Endothelial cell of hepatic sinusoid (primary cell): ENCODE measurements around the gene GHRHR.

Experiments
- in situ Hi-C: cut with HindIII; loops from 2 replicates; pipeline ENCODE4 v1.10.0; 2017; ENCODE audit warnings: low sequenced_read_pairs

Gene GHRHR

DNA sequence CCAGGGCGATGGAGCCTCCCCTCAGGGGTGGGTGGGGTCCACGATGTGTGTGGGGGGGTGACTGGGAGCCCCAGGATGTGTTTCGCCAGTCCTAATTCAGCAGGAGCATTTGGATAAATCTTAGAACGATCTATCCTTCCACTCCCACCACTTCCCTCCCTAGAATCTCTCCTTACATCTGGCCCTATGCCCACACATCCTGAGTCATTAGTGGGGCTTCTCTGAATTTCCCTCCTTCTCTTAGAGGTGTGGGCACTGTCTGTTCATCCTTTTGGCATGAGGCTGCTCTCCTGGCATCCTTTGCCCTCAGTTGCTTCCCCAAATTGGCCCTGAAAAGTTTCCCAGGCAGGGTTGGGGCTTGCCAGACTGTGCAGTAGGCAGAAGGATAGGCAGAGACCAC is 1.6 kb downstream of the GHRHR start:
- in situ Hi-C loops = loop anchor here (25.0 kb wide), 1 partner anchor 147 kb away; no protein-coding TSS in a partner anchor

DNA sequence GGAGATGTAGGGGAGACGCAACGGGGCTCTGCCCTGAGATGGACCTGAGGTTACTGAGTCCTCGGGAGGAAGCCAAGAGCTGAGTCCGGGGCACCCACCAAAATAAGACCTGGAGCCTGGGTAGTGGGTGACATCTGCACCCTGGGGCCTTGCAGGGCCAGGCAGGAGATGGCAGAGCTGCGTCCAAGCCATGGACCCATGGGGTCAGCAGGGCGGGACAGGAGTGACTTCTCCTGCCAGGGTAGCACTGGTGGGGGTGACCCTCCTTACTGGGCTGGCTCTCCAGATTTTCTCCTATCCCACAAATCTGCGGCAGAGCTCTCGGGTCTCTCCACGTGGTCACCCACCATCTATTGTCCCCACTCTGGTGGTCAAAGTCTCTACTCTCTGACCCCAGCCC is 2.1 kb downstream of the GHRHR start:
- in situ Hi-C loops = loop anchor here (25.0 kb wide), 1 partner anchor 146 kb away; no protein-coding TSS in a partner anchor

DNA sequence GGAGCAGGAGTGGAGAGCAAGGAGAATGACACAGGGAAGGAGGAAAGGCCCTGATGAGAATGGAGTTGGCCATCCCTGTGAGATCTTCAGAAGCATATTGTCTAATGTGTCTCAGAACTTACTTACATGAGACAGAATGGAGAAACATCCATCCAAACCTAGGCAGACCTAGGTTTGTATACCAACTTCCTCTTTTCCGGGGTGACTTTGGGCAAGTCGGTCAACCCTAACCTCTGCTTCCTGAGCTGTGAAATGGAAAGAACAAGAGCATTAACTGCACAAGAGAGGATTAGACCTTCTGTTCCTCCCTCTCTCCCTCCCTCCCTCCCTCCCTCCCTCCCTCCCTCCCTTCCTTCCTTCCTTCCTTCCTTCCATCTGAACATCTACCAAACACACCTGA is 4.5 kb downstream of the GHRHR start:
- in situ Hi-C loops = loop anchor here (25.0 kb wide), 1 partner anchor 144 kb away; no protein-coding TSS in a partner anchor

DNA sequence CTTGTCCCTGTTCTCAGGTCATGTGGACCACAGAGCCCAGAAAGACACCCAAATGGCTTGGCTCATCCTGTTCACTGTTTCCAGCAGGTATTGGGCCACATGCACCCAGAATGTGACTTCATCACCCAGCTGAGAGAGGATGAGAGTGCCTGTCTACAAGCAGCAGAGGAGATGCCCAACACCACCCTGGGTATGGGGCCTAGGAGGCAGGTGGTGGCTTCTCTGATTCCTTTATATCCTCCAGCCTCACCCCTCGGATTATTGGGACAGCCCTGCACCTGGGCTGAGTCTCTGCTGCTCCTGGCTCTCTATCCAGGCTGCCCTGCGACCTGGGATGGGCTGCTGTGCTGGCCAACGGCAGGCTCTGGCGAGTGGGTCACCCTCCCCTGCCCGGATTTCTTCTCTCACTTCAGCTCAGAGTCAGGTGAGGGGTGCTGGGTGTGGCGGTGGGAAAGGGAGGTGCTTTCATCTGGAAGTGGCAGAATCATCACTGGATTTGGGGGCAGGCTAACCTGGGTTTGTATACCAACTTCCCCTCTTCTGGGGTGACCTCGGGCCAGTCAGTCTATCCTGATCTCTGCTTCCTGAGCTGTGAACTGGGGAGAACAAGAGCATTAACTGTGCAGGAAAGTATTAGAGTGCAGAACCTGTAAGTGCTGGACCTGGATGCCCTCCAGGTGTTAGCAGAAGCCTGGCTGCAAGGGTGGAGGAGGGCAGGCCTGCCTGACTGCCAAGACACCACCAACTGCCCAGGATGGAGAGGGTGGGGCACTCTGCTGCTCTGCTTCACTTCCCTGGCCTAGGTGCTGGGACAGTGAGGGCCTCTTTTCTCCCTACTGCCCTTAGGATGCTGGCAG is 5.2 kb downstream of the GHRHR start:
- in situ Hi-C loops = loop anchor here (25.0 kb wide), 1 partner anchor 143 kb away; no protein-coding TSS in a partner anchor

DNA sequence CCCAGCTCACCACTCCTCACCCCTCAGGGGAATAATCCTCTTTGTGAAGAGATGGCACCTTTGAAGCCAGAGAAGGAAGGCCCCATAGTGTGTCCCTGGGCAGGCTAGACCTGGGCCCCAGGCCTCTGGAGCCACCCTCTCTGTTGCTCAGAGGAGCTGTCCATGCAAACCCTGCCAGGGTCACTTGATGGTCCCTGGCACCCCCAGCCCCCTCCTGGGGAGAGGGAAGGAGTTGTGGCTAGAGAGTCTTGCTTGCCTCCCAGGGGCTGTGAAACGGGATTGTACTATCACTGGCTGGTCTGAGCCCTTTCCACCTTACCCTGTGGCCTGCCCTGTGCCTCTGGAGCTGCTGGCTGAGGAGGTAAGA is 5.8 kb downstream of the GHRHR start:
- in situ Hi-C loops = loop anchor here (25.0 kb wide), 1 partner anchor 143 kb away; no protein-coding TSS in a partner anchor

DNA sequence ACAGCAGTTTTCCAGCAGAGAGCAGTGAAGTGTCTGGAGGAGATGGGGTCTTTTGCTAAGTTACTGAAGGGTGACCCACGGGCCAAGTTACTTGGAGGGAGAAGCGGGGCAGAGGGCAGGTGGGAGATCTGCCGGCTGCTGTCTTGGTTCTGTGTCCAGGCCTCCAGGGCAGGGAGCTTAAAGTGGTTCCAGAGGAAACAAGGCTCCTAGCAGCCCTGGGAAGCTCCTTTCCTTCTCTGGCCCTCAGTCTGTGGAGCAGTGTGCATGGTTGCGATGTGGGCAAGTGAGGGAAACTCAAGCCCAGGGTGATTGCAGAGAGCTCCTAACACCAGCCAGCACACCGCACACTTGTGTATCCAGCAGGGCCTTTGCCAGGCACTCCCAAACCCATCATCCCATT is 6.3 kb downstream of the GHRHR start:
- in situ Hi-C loops = loop anchor here (25.0 kb wide), 1 partner anchor 142 kb away; no protein-coding TSS in a partner anchor

DNA sequence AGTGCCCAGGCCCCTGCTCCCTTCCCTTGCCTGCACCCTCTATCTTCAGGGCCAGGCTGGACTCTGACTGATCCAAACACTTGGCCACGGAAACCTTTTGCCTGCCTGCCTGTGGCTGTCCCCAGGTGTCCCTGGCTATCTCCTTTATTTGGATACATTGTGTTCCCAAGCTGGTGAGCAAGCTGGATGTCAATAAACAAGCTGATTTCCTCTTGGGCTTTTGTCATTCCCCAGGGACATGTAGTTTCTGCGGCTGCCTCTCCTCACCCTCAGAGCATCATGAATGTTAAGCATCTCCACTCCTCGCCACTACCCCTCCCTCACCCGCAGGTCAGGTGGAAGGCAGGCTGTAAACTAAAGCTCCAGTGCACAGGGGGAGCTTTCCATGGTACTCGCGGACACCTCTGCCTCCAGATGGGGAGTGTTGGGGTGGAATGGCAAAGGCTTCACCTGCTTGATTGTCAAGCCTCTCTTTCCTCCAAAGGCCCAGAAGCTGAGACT is 6.9 kb downstream of the GHRHR start:
- in situ Hi-C loops = loop anchor here (25.0 kb wide), 1 partner anchor 142 kb away; no protein-coding TSS in a partner anchor

DNA sequence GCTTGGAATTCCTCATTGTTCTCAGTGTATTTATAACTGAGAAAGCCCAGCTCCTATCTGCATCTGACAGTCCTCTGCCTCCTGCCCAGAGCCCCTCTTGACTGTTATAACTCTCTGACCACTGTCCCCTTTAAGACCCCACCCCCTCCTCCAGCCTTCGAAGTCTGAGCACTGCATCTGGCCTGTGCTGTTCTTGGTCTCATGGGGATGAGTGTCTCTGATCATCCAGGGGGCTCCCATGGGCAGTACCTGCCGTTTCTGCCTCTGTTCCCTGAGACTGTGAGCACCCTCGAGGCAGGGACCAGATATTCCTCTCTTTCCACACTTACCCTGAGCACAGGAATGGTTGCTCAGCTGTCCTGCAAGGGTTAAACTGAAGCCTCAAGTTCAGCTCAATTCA is 7.7 kb downstream of the GHRHR start:
- in situ Hi-C loops = loop anchor here (25.0 kb wide), 1 partner anchor 141 kb away; no protein-coding TSS in a partner anchor

DNA sequence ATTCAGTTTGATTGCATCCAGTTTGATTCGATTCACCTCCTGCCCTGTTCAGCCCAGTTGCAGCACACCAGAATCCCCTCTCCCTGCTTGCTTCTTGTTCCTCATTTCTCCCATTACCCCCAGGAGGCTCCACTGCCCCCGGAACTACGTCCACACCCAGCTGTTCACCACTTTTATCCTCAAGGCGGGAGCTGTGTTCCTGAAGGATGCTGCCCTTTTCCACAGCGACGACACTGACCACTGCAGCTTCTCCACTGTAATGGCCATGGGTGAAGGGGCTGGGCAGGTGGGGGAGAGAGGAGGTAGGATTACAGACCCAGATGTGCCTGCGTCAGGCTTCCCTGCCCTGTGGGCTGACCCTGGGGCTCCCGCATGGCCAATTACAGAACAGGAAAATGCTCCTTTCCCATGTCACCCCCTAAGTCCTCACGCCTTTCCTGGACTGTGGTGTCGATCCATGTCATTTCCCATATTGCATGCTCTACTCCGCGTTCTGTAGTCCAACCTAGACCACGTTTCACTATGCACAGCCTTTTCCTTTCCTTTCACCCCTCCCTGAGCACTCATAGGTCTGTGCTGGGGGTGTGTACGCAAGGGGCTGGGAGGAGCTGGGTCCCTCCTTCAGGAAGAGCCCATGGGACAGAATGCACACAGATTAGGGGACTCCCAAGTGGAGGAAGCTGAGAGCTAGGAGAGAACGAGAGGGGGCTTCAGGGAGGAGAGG is 8.2 kb downstream of the GHRHR start:
- in situ Hi-C loops = loop anchor here (25.0 kb wide), 1 partner anchor 140 kb away; no protein-coding TSS in a partner anchor

DNA sequence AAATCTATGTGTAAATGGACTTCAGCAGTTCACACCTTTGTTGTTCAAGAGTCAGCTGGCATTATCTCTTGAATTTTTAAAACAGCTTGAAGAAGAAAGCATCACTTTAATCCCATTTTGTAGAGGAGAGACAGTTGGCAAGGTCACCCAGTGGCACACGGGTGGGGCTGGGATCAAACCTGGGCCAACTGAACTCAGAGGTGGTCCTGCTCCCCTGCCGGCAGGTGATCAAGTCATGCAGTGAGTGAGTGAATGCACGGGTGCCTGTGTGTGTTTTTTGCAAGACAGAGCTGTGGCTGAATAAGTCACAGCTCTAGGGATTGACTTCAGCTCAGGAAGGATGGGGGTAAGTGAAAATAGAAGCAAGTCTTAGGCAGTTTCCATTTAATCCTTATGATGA is 9.5 kb downstream of the GHRHR start:
- in situ Hi-C loops = loop anchor here (25.0 kb wide), 1 partner anchor 139 kb away; no protein-coding TSS in a partner anchor

DNA sequence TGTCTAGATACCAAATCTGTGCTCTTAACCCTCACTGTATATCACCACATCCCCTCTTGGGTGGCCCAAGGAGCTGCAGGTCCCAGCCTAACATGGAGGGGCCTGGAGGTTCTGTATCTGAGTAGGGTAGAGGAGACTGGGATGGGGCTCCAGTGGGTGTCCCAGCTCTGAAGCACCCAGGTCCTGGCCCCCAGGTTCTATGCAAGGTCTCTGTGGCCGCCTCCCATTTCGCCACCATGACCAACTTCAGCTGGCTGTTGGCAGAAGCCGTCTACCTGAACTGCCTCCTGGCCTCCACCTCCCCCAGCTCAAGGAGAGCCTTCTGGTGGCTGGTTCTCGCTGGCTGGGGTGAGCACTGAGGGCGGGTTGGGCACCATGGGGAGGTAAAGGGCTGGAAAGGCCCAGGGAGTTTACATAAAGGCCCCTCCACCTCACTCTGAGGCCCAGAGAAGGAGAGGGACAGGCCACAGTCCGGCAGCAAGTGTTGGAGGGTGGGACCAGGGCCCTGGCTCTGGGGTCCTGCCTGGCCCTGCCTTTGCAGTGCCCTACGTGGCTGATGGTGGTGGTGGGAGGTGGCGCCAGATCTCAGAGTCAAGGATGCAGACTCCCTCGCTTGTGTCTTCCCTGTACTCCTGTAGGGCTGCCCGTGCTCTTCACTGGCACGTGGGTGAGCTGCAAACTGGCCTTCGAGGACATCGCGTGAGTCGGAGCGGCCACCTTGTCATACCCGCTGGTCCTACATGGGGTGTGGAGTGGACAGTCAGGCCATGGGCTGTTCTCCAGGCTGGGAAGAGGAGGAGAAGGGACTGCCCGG is 10.2 kb downstream of the GHRHR start:
- in situ Hi-C loops = loop anchor here (25.0 kb wide), 1 partner anchor 138 kb away; no protein-coding TSS in a partner anchor

DNA sequence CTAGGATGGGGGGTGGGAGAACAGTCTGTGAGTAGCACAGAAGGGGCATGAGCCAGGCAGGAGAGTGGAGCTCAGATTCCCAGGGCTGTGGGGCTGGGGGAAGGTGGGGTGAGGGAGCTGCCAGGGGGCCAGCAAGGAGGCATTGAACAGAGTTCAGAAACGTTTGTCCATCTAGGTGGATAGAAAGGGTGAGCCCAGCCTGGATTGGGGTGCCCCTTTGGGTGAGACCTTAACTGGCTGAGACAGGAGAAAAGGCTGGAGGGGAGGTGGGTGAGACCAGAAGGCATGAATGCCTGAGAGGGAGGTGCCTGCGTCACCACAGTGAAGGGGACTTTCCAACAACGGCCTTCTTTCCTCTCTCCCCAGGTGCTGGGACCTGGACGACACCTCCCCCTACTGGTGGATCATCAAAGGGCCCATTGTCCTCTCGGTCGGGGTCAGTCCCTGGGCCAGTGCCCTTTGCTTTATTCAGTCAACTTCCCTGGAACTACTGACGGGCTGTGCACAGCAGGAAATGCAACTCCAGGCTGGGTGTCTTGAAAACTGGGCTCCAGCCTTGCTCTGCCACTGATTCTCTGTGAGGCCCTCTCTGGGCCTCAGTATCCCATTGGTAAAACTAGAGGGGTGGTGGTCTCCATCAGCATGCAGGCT is 11.0 kb downstream of the GHRHR start:
- in situ Hi-C loops = loop anchor here (25.0 kb wide), 1 partner anchor 138 kb away; no protein-coding TSS in a partner anchor

DNA sequence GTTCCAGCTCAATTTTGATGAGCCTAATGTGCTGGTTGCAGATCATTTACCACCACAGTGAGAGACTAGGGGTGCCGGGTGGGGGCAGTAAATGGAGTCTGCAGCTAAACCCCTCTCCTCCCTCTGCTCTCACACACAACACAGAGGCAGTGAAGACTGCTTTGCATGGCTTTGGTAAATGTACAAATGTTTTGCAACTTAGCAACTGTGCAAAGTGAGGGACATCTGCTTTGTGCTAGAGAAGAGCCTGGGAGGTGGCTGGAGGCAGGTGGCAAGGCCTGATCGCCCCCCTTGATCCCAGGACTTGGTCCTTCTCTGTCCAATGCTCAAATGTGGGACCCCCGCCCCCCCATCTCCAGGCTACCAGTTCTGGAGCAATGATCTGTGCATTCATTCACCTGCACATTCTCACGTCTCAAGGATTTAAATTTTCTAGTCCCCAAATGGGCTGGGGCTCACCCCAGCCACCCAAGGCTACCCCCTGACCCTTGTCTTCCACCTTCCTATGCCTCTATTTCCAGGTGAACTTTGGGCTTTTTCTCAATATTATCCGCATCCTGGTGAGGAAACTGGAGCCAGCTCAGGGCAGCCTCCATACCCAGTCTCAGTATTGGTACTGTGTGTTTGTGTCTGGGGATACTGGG is 11.6 kb downstream of the GHRHR start:
- in situ Hi-C loops = no loop called here

DNA sequence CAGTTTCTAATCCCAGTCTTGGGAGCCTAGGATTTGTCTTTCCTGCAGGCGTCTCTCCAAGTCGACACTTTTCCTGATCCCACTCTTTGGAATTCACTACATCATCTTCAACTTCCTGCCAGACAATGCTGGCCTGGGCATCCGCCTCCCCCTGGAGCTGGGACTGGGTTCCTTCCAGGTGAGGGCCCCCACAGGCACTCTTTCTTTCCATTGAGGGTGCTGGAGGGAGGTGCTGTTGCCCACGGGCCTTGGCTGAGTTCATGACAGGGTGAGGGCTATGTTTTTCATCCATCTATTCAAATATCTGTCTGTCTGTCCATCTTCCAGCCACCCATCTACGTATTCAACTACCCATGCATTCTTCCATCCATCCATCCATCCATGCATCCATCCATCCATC is 12.6 kb downstream of the GHRHR start:
- in situ Hi-C loops = no loop called here

DNA sequence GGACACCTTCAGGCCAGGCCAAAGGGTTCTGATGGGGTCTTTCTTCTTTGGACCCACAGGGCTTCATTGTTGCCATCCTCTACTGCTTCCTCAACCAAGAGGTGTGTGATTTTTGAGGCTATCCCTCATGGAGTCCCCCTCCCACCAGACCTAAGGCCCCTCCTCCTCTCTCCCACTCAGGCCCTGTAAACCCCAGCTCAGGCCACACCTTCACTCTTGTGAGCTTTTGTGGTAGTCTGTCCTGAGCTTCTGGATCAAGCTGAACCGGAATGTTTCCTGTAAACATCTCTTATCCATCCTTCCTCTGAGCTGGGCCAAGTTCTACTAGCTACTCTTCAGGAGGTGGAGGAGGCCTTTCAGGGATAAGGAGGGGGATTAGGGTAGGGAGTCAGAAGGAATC is 13.5 kb downstream of the GHRHR start:
- in situ Hi-C loops = no loop called here

DNA sequence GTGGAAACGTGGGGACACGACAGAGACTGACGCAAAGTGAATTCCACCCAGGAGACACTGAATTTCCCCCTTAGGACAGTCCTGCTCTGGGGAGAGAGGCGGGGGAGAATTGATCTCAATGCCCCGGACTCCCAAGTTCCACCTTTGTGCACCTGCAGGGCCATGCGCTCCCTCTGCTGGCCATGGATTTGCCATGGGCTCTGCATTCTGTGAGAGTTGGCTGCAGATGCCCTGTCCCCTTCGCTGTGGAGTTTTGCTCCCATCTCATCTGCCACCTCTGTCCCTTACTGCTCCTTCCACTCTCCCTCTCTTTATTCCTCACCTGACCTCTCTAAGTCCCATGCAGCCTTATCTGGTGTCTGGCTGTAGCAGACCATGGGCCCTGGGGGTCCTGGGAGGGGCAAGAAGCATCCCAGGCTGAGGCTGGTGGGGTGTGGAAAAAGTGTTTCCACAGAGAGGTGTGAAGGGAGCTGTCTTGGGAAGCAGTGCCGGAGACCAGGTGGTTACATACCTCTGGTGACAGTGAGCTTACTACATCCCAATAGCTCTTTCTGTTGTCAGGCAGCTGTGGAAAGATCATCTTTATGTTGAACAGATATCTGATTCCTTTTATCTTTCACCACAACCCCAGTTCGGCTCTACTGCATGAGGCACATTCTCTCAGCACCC is 14.3 kb downstream of the GHRHR start:
- in situ Hi-C loops = no loop called here

DNA sequence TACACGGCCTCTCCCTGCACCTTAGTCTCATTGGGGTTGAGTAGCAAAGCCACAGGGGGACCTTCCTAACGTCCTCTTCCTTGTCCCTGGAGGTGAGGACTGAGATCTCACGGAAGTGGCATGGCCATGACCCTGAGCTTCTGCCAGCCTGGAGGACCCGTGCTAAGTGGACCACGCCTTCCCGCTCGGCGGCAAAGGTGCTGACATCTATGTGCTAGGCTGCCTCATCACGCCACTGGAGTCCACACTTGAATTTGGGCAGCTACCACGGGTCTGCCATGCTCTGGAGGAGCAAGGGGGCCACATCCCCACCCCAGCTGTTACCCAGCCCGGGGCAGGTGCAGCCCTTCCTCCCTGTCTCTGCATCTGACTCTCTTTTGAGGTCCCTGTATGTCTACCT is 15.3 kb downstream of the GHRHR start:
- in situ Hi-C loops = no loop called here

DNA sequence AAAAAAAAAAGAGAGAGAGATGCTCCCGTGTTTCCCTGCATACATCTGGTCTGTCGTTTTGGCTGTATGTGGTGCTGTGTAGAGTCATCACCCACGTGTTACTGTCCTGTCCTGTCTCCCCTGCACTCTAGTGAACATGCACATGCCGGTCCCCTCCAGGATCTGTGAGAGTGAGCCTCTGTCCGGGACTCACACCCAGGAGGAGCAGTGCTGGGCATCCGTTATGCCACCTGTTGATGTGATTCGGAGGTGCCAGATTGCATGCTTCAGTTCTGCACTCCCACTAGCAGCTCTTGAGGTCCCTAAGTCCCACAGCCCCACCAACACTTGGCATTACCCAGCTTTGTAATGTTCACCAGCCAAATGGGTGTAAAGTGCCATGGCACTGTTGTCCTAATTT is 16.4 kb downstream of the GHRHR start:
- in situ Hi-C loops = no loop called here

DNA sequence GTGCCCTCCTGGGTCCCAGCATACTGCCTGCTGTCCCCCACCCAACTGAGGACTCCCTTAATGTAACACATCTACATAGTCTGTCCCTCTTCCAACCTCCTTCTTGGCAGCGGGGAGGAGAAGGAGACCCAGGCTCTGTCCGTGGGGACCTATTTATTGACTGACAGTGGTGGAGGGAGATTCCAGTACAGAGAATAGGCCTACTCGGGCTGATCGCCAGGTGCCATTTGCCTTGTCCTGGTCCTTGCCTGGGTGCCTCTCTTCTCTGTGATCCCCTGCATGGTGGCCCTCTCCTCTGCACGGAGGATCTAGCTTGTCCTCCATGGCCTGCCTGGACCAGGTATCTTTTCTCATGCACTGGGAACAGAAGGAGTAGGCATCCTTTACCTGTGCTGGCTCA is 17.0 kb downstream of the GHRHR start:
- in situ Hi-C loops = no loop called here
